Type B pancreatic cell (in vitro differentiated cells): ENCODE results near the gene VIM. TPM values are rescaled to one million over a fixed set of nuclear protein-coding genes. Genes with fewer than 3 reads are reported as not detected.
A peak's percentile ranks its signal among the peaks of the same experiment; 100 is the strongest.

Experiments
- DNase-seq: peaks from one replicate; pipeline ENCODE4 v3.0.0; 2021; ENCODE audit warnings: mixed read lengths; ENCODE audit not compliant: unreplicated experiment; ENCODE audit errors: extremely low spot score
- H3K27ac Mint-ChIP-seq: 2 replicates; pipeline ENCODE4 v1.8.0; 2021; ENCODE audit warnings: mild to moderate bottlenecking, mixed read lengths
- H3K27me3 Mint-ChIP-seq: 2 replicates; pipeline ENCODE4 v1.8.0; 2021; ENCODE audit warnings: mixed read lengths
- H3K36me3 Mint-ChIP-seq: 2 replicates; pipeline ENCODE4 v1.8.0; 2021; ENCODE audit warnings: mixed read lengths
- H3K4me1 Mint-ChIP-seq: one replicate; pipeline ENCODE4 v1.8.0; 2021; ENCODE audit warnings: mixed read lengths; ENCODE audit not compliant: unreplicated experiment
- H3K4me3 Mint-ChIP-seq: 2 replicates; pipeline ENCODE4 v1.8.0; 2021; ENCODE audit warnings: mild to moderate bottlenecking, mixed read lengths
- H3K9me3 Mint-ChIP-seq: 2 replicates; pipeline ENCODE4 v1.8.0; 2021; ENCODE audit warnings: mixed read lengths
- CTCF ChIP-seq: fragments of 200-600 bp; sonication (generic); conservative IDR thresholded peaks from 2 replicates; pipeline ENCODE4 v1.5.0; 2021; ENCODE audit warnings: antibody characterized with exemption, mild to moderate bottlenecking
- total RNA-seq: library from RNA; stranded (reverse); gene quantifications from 2 replicates; pipeline ENCODE4 v1.2.1, GENCODE V29; 2021; ENCODE audit warnings: low replicate concordance

VIM gene
- total RNA-seq, 1 donor from 2014 or later: 2,500 TPM

GRCh38 chr10:17229016-17229716 lies 1.1 kb downstream of the VIM start:
- peak overlapping the region; percentile 97 for H3K4me3 Mint-ChIP-seq
- peaks cover 26% of the 10 kb centered on the region for H3K4me1 Mint-ChIP-seq
- H3K36me3 Mint-ChIP-seq: peaks cover 18% of the 10 kb centered on the region
- DNase-seq: peak; percentile 88
- H3K9me3 Mint-ChIP-seq: no peaks in the 10 kb centered on the region
- H3K27me3 Mint-ChIP-seq: peaks cover 38% of the 10 kb centered on the region
- TF ChIP-seq CTCF: no peak
- peak overlapping the region; percentile 95 for H3K27ac Mint-ChIP-seq

- TF ChIP-seq CTCF: no peak
- peaks cover 23% of the 10 kb centered on the region for H3K36me3 Mint-ChIP-seq
- peaks cover 38% of the 10 kb centered on the region for H3K27me3 Mint-ChIP-seq
- H3K4me1 Mint-ChIP-seq: peaks cover 31% of the 10 kb centered on the region
- peak overlapping the region; percentile 97 for H3K4me3 Mint-ChIP-seq
- H3K9me3 Mint-ChIP-seq: no peaks in the 10 kb centered on the region
- peak overlapping the region; percentile 95 for H3K27ac Mint-ChIP-seq
- DNase-seq: no peak
Observed at GRCh38 chr10:17229717-17229966, 1.6 kb downstream of the VIM start.

GRCh38 chr10:17229967-17230682 lies 2.1 kb downstream of the VIM start:
- peaks cover 28% of the 10 kb centered on the region for H3K36me3 Mint-ChIP-seq
- H3K4me1 Mint-ChIP-seq: peaks cover 32% of the 10 kb centered on the region
- peak overlapping the region; percentile 97 for H3K4me3 Mint-ChIP-seq
- H3K9me3 Mint-ChIP-seq: no peaks in the 10 kb centered on the region
- peak overlapping the region; percentile 95 for H3K27ac Mint-ChIP-seq
- H3K27me3 Mint-ChIP-seq: peaks cover 35% of the 10 kb centered on the region
- TF ChIP-seq CTCF: no peak
- peak; percentile 83 for DNase-seq

GRCh38 chr10:17231788-17232187 lies 3.7 kb downstream of the VIM start:
- no peak for DNase-seq
- Mint-ChIP-seq H3K36me3 (peaks cover 42% of the 10 kb centered on the region), H3K9me3 (no peaks in the 10 kb centered on the region), H3K27me3 (peaks cover 26% of the 10 kb centered on the region), H3K4me3 (peak overlapping the region; percentile 97), H3K27ac (peak overlapping the region; percentile 95), H3K4me1 (peaks cover 23% of the 10 kb centered on the region)
- no peak for TF ChIP-seq CTCF

GRCh38 chr10:17232276-17232960 lies 4.4 kb downstream of the VIM start:
- peaks cover 17% of the 10 kb centered on the region for H3K4me1 Mint-ChIP-seq
- H3K27ac Mint-ChIP-seq: peak overlapping the region; percentile 41
- peak overlapping the region; percentile 97 for H3K4me3 Mint-ChIP-seq
- no peaks in the 10 kb centered on the region for H3K9me3 Mint-ChIP-seq
- H3K36me3 Mint-ChIP-seq: peaks cover 44% of the 10 kb centered on the region
- no peak for DNase-seq
- peaks cover 19% of the 10 kb centered on the region for H3K27me3 Mint-ChIP-seq
- no peak for TF ChIP-seq CTCF
